Measurements from ENCODE around the gene NEURL2.

GRCh38 chr20:45878076-45878761 lies 12.8 kb downstream of the NEURL2 start:
- no peak for TF ChIP-seq CTCF (IDR thresholded peaks at IDR 0.05)
- TF ChIP-seq EZH2 (IDR thresholded peaks at IDR 0.05): no peak
